Superior temporal gyrus (tissue), 1 donor: ENCODE results near the gene GNG7.
"Not testable (repeated sequence)": the region's sequence is repeated elsewhere in the genome, so short reads cannot be mapped to it uniquely, and the experiment has no call there.

ENCODE experiments used
- DNase-seq: peaks from one replicate; pipeline ENCODE4 v3.0.0-alpha.2; 2016; ENCODE audit errors: extremely low spot score

The GNG7 gene

DNA sequence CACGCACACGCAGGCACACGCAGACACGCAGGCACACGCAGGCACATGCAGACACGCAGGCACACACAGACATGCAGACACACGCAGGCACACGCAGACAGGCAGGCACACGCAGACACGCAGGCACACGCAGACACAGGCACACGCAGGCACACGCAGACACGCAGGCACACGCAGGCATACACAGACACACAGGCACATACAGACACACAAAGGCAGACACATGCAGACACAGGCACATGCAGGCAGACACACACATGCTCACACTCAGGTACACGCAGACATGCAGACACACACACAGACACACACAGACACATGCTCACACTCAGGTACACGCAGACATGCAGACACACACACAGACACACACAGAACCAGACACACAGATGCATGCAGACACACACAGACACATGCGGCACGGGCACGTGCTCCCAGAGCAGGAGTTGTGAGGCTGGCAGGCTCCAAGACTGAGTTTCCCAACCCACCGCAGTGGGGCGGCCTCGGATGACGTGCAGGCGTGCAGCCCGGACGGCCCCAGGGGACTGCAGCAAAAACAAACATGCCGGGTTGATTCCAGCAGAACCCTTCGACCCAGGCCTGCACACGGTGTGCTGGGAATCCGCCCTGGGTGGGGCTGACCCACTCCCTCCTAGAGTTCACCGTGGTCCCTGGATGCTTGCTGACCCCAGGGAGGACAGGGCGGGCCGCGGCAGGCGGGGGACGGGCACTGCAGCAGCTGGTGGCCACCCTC, 126.6 kb downstream of the GNG7 start:
- no peak for DNase-seq

DNA sequence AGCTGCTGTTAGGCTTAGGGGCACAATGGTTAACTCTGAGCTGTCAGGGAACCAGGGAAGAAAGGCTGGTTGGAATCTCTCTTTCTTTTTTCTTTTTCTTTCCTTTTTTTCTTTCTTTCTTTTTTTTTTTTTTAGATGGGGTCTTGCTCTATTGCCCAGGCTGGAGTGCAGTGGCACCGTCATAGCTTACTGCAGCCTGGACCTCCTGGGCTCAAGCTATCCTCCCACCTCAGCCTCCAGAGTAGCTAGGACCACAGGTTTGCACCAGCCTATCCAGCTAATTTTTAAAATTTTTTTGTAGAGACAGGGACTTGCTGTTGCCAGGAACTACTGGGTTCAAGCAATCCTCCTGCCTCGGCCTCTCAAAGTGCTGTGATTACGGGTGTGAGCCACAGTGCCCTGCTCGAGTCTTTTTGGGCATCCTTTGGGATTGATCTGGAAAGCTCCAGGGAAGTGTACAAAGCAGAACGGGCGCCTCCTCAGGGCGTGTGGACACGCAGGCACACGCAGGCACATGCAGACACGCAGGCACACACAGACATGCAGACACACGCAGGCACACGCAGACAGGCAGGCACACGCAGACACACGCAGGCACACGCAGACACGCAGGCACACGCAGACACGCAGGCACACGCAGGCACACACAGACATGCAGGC, 127.4 kb downstream of the GNG7 start:
- no peak for DNase-seq

DNA sequence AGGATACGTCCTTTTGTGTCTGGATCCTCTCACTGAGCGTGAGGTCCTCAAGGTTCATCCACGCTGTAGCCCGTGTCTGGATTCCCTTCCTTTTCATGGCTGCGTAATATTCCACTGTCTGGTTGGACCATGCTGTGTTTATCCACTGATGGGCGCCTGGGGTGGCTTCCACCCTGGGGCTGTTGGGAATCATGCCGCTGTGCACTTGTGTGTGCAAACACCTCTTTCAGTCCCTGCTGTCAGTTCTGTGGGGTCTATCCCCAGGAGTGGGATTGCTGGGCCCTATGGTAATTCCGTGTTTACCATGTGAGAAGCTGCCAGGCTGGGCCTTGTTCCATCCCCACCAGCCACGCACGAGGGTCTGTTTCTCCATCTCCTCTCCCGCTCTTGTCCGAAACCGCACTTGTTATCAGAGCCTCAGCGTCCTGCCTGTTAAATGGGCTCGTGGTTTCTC, 128.0 kb downstream of the GNG7 start:
- DNase-seq, result no peak

DNA sequence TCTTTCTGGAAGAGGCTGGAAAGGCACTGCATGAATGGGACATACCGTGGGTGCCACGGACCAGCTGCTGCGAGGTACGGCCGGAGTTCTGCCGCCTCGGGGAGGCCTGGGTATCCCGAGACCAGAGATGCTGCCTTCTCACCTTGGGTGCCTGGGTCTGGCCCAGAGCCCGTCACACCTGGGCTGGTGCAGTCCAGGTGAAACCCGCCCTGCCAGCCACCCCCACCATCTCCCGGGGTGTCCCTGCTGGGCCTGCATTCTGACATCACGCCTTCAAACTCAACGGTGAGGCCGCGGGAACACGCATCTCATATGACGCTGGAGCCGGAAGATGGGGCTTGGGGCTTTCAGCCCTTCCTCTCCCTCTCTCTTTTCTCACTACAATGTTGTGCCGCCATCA, 128.6 kb downstream of the GNG7 start:
- no peak for DNase-seq

DNA sequence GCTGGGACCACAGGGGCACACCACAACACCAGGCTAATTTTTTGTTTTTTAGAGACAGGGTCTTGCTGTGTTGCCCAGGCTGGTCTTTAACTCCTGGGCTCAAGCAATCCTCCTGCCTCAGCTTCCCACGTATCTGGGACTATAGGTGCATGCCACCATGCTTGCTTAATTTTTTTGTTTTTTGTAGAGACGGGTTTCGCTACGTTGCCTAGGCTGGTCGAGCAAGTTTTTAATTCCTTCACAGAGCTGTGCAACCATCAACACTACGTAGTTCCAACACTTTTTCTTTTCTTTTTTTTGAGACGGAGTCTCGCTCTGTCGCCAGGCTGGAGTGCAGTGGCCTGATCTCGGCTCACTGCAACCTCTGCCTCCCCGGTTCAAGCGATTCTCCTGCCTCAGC, 130.3 kb downstream of the GNG7 start:
- not testable (repeated sequence) for DNase-seq

DNA sequence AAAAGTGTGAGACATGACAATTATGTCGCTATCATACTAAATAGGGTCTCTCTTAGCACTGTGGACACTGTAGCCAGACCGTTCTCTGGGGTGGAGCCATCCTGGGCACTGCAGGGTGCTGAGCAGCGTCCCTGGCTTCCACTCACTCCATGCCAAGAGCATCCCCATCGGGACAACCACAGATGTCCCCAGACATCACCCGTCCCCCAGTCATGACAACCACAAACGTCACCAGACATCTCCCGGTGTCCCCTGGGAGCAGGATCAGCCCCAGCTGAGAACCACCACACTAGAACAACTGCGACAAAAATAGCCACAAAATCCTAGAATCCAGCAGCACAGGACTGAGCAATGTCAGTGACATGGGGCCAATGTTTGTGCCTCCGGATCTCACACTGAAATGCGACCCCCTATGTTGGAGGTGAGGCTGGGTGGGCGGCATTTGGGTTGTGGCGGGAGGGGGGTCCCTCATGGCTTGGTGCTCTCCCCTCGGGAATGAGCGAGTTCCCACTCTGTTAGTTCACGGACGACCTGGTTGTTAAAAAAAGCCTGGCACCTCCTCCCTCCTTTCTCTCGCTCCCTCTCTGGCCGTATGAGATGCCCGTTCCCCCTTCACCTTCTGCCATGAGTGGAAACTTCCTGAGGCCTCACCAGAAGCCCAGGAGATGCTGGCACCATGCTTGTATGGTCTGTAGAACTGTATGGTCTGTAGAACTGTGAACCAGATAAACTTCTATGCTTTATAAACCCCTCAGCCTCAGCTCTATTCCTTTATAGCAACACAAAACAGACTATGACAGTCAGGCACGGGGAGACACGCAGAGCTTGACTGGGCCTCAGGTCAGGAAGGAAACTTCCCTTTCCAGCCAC, 132.7 kb downstream of the GNG7 start:
- no peak for DNase-seq

DNA sequence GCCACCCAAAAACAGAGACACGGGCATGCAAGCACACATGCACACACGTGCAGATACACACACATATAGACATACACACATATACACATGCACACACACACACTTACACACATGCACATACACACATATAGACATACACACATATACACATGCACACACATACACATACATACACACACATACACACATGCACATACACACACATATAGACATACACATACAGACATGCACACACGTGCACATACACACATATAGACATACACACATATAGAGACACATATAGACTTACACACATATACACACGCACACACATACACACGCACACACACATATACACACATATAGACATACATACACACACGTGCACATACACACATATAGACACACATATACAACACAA, 134.5 kb downstream of the GNG7 start:
- no peak for DNase-seq

DNA sequence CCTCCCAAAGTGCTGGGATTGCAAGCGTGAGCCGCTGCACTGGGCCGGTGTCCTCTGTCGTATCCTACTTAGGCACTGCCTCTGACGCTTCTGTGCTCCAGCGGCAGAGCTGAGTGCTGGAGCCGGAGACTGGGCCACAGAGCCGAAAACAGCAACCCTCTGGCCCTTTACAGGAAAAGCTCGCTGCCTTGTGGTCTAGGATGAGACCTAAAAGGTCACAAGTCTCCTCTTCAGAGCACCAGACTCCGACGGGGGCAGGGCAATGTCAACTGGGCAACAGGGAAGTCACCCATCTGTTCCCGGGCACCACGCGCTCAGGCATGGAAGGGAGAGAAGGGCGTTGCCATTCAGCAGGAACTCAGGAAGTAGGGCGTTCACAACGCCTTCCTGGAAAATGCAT, 134.9 kb downstream of the GNG7 start:
- DNase-seq, result no peak

DNA sequence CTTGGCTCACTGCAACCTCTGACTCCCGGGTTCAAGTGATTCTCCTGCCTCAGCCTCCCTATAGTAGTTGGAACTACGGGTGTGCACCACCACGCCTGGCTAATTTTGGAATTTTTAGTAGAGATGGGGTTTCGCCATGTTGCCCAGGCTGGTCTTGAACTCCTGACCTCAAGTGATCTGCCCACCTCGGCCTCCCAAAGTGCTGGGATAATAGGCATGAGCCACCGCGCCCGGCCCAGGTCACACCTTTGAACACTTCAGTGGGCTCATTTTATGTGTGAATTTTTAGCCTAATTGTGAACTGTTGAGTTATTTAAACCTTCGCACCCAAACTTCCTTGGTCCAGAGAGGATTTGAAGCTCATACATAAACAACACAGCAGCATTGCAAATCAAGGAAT, 138.9 kb downstream of the GNG7 start:
- not testable (repeated sequence) for DNase-seq

DNA sequence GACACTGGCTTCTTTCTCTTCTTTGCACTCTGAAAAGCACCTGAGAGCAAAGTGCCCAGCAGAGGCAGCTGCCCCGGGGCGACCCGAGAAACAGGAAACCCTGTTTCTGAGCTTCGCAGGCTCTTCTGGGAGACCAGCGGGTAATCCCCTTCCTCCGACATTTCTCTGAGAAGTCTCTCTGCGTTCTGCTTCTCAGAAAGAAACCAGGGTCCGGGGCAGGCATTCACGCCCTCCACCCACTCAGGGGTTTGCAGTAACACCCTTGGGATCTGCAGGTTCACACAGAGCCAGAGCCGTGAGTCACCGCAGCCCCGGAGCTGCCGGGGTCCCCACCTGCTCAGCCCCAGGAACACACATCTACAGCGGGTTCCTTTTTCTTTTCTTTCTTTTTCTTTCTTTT, 140.6 kb downstream of the GNG7 start:
- no peak for DNase-seq

DNA sequence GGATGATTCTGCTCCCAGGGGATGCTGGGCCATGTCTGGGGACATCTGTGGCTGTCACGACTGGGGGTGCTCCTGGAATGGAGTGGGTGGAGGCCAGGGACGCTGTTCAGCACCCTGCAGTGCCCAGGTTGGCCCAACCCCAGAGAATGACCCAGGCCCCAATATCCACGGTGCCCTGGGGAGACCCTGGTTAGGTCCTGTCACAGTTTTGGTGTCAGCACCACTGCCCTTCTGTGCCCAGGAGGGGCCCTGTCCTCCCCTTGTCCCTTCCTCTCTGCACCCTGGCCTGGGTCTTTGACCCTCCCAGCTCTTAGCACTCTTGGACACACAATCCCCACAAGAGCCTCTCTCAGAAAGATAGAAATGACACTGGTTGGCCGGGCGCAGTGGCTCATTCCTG, 141.3 kb downstream of the GNG7 start:
- no peak for DNase-seq

DNA sequence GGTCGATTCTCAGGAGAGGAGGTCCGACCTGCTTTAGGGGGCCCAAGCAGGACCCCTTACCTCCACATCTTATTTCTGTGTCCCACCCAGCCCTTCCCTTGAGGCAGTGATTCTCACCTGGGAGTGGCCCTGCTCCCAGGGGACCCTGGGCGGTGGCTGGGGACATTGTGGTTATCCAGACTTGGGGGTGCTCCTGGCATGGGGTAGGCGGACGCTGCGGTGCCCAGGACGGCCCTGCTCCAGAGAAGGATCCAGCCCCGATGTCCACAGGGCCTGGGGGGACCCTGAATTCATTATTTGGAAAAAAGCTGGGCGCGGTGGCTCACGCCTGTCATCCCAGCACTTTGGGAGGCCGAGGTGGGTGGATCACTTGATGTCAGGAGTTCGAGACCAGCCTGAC, 142.1 kb downstream of the GNG7 start:
- DNase-seq, result no peak

DNA sequence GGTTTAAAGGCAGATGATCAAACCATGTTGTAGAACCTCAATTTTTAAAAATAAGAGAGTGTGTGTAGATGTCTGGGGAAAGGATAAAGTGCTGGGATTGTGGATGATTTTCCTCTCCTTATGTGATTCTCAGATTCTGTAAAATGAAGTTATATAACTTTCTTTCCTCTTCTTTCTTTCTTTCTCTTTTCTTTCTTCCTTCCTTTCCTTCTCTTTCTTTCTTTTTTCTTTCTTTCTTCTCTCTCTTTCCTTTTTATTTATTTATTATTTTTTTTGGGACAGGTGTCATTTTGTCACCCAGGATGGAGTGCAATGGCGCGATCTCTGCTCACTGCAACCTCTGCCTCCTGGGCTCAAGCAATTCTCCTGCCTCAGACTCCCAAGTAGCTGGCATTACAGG, 144.0 kb downstream of the GNG7 start:
- DNase-seq, result no peak

DNA sequence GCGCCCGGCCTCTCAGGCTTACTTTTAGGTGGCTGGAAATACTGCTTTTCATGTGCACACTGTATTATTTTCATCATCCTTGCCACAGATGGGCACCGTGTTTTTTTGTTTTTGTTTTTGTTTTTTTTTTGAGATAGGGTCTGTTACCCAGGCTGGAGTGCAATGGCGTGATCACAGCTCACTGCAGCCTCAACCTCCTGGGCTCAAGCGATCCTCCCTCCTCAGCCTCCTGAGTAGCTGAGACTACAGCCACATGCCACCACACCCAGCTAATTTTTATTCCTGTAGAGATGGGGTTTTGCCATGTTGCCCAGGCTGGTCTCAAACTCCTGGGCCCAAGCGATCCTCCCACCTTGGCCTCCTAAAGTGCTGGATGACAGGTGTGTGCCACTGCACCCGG, 144.4 kb downstream of the GNG7 start:
- DNase-seq, result not testable (repeated sequence)

DNA sequence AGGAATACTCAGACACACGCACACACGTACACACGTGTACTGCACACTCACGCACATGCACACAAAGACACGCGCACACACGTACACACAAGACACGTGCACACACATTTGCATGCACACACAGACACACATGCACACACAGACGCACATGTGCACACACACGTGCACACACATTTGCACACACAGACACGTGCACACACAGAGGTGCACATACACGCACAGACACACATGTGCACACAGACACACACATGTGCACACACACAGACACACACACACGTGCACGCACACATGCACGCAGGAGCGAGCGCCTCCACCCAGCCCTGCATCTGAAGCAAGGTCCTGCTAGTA, 145.4 kb downstream of the GNG7 start:
- DNase-seq, result no peak

DNA sequence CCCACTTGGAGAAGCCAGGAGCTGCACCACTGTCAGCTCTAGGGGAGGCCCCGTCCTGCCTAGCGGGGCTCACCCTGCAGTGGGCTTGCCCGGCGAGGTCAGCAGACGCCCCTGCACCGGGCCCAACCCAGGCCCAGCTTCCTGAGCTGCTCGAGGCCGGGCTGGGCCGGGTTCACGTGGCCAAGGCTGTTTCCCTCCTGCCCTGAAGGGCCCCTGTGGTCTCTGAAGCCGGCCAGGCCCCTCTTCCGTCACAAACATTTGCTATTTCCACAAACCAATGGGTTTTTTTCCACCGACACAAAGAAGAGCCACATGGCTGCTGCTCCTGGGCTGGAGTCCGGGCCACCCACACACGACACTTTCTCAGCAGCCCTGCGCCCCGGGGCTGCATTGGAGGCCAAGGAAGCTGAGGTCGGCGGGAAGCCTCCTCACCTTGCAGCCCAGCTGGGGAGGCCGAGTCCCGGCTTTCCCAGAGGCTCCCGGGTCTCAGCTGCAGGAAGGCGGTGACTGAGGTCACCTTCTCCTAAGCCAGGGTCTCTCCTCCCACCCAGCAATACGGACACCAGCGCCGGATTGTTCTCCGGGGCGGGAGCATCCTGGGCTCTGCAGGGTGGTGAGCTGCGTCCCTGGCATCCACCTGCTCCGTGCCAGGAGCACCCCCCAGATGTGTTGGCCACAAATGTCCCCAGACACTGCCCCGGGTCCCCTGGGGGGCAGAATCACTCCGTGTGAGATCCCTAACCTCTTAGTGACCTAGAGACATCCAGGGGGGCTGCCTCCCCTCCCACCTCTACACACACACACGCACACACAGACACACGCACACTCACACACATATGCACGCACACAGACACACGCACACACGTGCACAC, 146.0 kb downstream of the GNG7 start:
- DNase-seq, result no peak

DNA sequence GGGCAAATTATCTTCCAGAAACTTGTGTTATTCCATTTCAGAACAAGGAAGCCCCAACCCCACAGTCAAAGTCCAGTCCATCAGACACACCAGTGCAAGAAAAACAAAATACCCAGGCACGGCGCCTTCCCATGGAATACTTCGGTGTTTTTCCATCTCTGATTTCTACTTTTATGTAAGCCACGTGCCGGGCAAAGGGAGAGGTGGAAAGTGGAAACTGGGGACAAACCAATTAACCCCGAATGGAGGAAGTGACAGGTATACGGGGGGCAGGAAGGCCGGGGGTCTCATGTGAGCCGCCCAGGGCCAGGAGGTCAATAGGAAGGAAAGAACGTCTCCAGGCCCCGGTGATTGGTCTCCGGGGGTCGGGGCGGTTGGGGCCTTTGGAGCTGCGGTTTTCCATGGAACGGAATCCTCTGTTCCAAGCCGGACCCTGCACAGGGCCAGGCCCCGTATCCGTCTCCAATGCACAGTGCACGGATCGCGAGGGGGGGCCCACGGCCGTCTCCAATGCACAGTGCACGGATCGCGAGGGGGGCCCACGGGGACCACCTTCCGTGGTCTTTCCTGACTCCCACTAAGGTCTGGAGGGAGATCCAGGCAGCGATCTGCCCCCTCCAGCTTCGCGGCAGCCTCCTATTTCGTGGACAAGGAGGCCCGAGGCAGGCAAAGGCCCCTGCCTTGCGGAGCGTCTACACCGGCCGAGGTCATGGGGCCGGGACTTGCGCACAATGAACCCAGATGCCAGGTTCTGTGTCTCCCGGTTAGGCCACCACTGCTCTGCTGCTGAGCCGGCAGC, 146.9 kb downstream of the GNG7 start:
- no peak for DNase-seq

DNA sequence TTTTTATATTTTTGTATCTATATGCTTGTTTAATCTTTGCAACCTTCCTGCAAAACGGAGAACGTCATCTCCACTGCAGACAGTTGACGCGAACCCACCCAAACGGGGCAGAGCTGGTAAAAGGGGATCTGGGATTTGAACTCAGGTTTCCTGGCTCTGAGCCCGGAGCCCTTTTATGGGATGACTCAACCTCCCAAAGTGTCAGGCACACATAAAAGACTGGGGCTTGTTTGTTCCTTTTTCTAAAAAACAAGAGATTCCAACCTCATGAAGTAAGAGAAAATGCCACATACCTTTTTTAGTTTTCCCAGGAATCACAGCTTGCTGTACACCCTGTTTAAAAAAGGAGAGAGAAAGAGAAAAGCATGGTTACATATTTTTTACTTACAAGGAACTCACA, 147.6 kb downstream of the GNG7 start:
- DNase-seq, result no peak

DNA sequence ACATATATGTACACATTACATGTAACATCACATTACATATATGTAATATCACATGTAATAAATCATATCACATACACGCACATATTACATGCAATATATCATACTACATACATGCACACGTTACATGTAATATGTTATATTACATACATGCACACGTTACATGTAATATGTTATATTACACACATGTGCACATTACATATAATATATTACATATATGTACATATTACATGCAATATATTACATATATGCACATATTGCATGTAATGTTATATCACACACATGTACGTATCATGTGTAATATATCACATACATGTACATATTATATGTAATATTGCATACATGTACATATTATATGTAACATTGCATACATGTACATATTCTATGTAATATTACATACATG, 149.0 kb downstream of the GNG7 start:
- DNase-seq, result no peak

DNA sequence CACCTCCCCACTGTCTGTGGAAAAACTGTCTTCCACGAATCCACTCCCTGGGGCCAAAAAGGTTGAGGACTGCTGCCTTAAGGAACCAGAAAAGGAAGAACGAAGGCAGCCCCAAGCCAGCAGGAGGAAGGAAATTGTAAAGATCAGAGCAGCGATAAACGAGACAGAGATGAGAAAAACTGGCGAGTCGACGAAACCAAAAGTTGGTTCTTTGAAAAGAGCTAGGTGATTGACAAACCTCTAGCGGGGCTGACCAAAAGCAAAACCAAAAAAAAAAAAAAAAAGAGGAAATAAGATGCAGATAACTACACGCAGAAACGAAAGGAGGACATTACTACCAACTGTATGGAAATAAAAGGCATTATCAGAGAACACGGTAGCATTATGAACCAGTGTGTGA, 149.6 kb downstream of the GNG7 start:
- DNase-seq, result no peak

DNA sequence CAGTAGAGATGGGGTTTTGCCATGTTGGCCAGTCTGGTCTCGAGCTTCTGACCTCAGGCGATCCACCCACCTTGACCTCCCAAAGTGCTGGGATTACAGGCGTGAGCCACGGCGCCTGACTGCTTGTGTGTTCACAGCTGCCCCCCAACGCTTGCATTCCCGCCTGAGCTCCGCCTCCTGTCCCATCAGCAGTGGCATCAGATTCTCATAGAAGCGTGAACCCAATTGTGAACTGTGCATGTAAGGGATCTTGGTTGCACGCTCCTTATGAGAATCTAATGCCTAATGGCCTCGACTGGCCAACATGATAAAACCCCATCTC, 150.7 kb downstream of the GNG7 start:
- no peak for DNase-seq
